DND-41 (cell line): Measurements from ENCODE around the gene AFF1.
A peak's percentile ranks its signal among the peaks of the same experiment; 100 is the strongest.

Experiments used
- ATAC-seq: fragments of 200-7000 bp; cut with Tn5 transposase; 3 replicates; pipeline ENCODE4 v1.9.1; 2021; ENCODE audit warnings: low read depth; ENCODE audit not compliant: insufficient read depth
- DNase-seq: peaks from one replicate; pipeline ENCODE4 v3.0.0-alpha.2; 2020
- H2AFZ ChIP-seq: 2 replicates; pipeline ENCODE4 v1.6.0; 2012; ENCODE audit warnings: low read depth, low read length
- H3K27ac ChIP-seq: 2 replicates; pipeline ENCODE4 v1.5.1; 2012; ENCODE audit warnings: low read length, inconsistent platforms
- H3K27me3 ChIP-seq: fragments of 200-600 bp; sonication (generic); 2 replicates; pipeline ENCODE4 v1.6.0; 2012; ENCODE audit warnings: low read length, mild to moderate bottlenecking, inconsistent platforms; ENCODE audit not compliant: insufficient read depth, poor library complexity
- H3K36me3 ChIP-seq: 2 replicates; pipeline ENCODE4 v1.5.1; 2012; ENCODE audit warnings: low read length, inconsistent platforms; ENCODE audit not compliant: insufficient read depth
- H3K4me1 ChIP-seq: 2 replicates; pipeline ENCODE4 v1.5.1; 2012; ENCODE audit warnings: mild to moderate bottlenecking, low read length; ENCODE audit not compliant: insufficient read depth
- H3K4me2 ChIP-seq: 2 replicates; pipeline ENCODE4 v1.6.0; 2012; ENCODE audit warnings: mild to moderate bottlenecking, moderate library complexity, low read length, inconsistent platforms; ENCODE audit not compliant: insufficient read depth
- H3K4me3 ChIP-seq, 2 experiments: fragments of 200-600 bp in 1 of 2; shearing (Covaris generic) in 1 of 2; 2 replicates each; pipeline ENCODE4 v1.5.1; 2012 to 2016; ENCODE audit warnings: inconsistent platforms in 2 of 2, low read length in 2 of 2, mild to moderate bottlenecking in 2 of 2, low read depth in 1 of 2, moderate library complexity in 1 of 2
- H3K79me2 ChIP-seq: 2 replicates; pipeline ENCODE4 v1.6.0; 2012; ENCODE audit warnings: low read length, inconsistent platforms; ENCODE audit not compliant: insufficient read depth
- H3K9ac ChIP-seq: 2 replicates; pipeline ENCODE4 v1.6.0; 2012; ENCODE audit warnings: low read depth, mild to moderate bottlenecking, inconsistent platforms, low read length, moderate library complexity
- H3K9me3 ChIP-seq: 2 replicates; pipeline ENCODE4 v1.5.1; 2012; ENCODE audit warnings: low read length, moderate library complexity, mild to moderate bottlenecking, inconsistent platforms; ENCODE audit not compliant: insufficient read depth, severe bottlenecking
- H4K20me1 ChIP-seq: 2 replicates; pipeline ENCODE4 v1.6.0; 2012; ENCODE audit warnings: low read length; ENCODE audit not compliant: insufficient read depth
- CTCF ChIP-seq: IDR thresholded peaks from 2 replicates; pipeline ENCODE4 v1.5.1; 2012; ENCODE audit warnings: borderline replicate concordance, low read length, moderate library complexity, mild to moderate bottlenecking; ENCODE audit not compliant: poor library complexity, severe bottlenecking; ENCODE audit errors: extremely low read depth
- EZH2 ChIP-seq: IDR thresholded peaks from 3 replicates; pipeline ENCODE4 v1.6.1; 2012; ENCODE audit warnings: borderline replicate concordance, low read depth, mild to moderate bottlenecking, moderate library complexity, low read length, inconsistent platforms; ENCODE audit not compliant: severe bottlenecking

Gene AFF1

GRCh38 chr4:87033902-87034301, 99.1 kb downstream of the AFF1 start:
- peaks cover 98% of the 10 kb centered on the region for H3K79me2 ChIP-seq
- H4K20me1 ChIP-seq: peaks cover 87% of the 10 kb centered on the region
- no peaks in the 10 kb centered on the region for H3K9me3 ChIP-seq
- H3K36me3 ChIP-seq: no peaks in the 10 kb centered on the region
- no peak overlapping the region for H2AFZ ChIP-seq
- H3K9ac ChIP-seq: no peak overlapping the region
- H3K4me2 ChIP-seq: no peak overlapping the region
- H3K4me1 ChIP-seq: peaks cover 14% of the 10 kb centered on the region; the same call in 1 of the 2 replicates
- no peak for DNase-seq
- TF ChIP-seq EZH2 (no peak), CTCF (peak; percentile 5)
- H3K27me3 ChIP-seq: no peaks in the 10 kb centered on the region
- no peak overlapping the region for H3K4me3 ChIP-seq
- no peak overlapping the region for H3K27ac ChIP-seq
- ATAC-seq: peak; percentile 30; the same call in 1 of the 3 replicates

- Histone ChIP-seq H3K4me3 (no peak overlapping the region), H3K27me3 (no peaks in the 10 kb centered on the region), H2AFZ (no peak overlapping the region), H3K4me2 (no peak overlapping the region), H3K27ac (no peak overlapping the region), H3K4me1 (peaks cover 14% of the 10 kb centered on the region; the same call in 1 of the 2 replicates), H3K36me3 (no peaks in the 10 kb centered on the region), H3K79me2 (peaks cover 98% of the 10 kb centered on the region), H3K9me3 (no peaks in the 10 kb centered on the region), H4K20me1 (peaks cover 87% of the 10 kb centered on the region), H3K9ac (no peak overlapping the region)
- TF ChIP-seq EZH2 (no peak), CTCF (no peak)
- no peak for DNase-seq
- no peak for ATAC-seq
Observed at GRCh38 chr4:87034527-87034926, 99.7 kb downstream of the AFF1 start.

GRCh38 chr4:87035881-87036509, 101.2 kb downstream of the AFF1 start:
- no peak for DNase-seq
- no peaks in the 10 kb centered on the region for H3K36me3 ChIP-seq
- peaks cover 98% of the 10 kb centered on the region for H3K79me2 ChIP-seq
- H2AFZ ChIP-seq: no peak overlapping the region
- peaks cover 14% of the 10 kb centered on the region; the same call in 1 of the 2 replicates for H3K4me1 ChIP-seq
- peaks cover 83% of the 10 kb centered on the region for H4K20me1 ChIP-seq
- no peak for TF ChIP-seq CTCF
- TF ChIP-seq EZH2: no peak
- H3K27me3 ChIP-seq: no peaks in the 10 kb centered on the region
- H3K9ac ChIP-seq: no peak overlapping the region
- peak; percentile 39; the same call in 1 of the 3 replicates for ATAC-seq
- no peaks in the 10 kb centered on the region for H3K9me3 ChIP-seq
- no peak overlapping the region for H3K4me3 ChIP-seq
- no peak overlapping the region for H3K27ac ChIP-seq
- no peak overlapping the region for H3K4me2 ChIP-seq
